ENCODE measurements around the gene CDK8. TPM values are rescaled to one million over a fixed set of nuclear protein-coding genes. Genes with fewer than 3 reads are reported as not detected.
"Not testable (repeated sequence)": the region's sequence is repeated elsewhere in the genome, so short reads cannot be mapped to it uniquely, and the experiment has no call there.

CDK8 gene
- polyA plus RNA-seq, 1 experiment = 18.8 TPM

DNA sequence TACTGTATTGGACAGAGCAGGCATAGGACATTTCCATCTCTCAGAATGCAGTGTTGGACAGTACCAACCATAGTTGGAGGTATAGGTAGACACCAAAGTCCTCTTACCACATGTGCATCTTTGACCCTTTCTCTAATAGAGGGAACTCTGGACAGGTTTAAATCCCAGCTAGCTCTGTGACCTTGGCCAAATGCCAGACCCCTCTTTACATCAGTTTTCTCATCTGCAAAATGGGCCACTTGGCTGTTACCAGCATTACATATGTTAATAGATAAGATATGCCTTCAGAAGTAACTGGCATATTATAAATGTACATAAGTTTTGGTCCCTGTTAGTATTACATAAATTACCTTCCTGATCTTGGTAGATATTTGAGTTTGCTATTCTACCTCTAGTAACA lies 54.3 kb downstream of the CDK8 start:
- CTCF ChIA-PET = interaction anchor here (0.7 kb wide), 1 partner anchor 63 kb away, joined by 3 read pairs; no protein-coding TSS in a partner anchor
- H3K27ac ChIP-seq (ENCODE audit: low read depth, low read length) = no peak overlapping the region
- H3K9me3 ChIP-seq (ENCODE audit: control insufficient read depth, insufficient read depth, low read length) = no peaks in the 10 kb centered on the region; the same call in 1 of the 2 replicates
- H3K27me3 ChIP-seq (ENCODE audit: control insufficient read depth, insufficient read depth, low read length) = no peaks in the 10 kb centered on the region
- POLR2A ChIA-PET = interaction anchor here (0.6 kb wide), 1 partner anchor 1825 kb away, joined by 3 read pairs; no protein-coding TSS in a partner anchor
- no peak overlapping the region for H3K4me3 ChIP-seq (ENCODE audit: low read depth, low read length)
- TF ChIP-seq, protein P1, sequence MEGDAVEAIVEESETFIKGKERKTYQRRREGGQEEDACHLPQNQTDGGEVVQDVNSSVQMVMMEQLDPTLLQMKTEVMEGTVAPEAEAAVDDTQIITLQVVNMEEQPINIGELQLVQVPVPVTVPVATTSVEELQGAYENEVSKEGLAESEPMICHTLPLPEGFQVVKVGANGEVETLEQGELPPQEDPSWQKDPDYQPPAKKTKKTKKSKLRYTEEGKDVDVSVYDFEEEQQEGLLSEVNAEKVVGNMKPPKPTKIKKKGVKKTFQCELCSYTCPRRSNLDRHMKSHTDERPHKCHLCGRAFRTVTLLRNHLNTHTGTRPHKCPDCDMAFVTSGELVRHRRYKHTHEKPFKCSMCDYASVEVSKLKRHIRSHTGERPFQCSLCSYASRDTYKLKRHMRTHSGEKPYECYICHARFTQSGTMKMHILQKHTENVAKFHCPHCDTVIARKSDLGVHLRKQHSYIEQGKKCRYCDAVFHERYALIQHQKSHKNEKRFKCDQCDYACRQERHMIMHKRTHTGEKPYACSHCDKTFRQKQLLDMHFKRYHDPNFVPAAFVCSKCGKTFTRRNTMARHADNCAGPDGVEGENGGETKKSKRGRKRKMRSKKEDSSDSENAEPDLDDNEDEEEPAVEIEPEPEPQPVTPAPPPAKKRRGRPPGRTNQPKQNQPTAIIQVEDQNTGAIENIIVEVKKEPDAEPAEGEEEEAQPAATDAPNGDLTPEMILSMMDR (IDR thresholded peaks at IDR 0.05; ENCODE audit: low read depth, low read length) = no peak
- no peak for DNase-seq (ENCODE audit: low read depth, low spot score)

DNA sequence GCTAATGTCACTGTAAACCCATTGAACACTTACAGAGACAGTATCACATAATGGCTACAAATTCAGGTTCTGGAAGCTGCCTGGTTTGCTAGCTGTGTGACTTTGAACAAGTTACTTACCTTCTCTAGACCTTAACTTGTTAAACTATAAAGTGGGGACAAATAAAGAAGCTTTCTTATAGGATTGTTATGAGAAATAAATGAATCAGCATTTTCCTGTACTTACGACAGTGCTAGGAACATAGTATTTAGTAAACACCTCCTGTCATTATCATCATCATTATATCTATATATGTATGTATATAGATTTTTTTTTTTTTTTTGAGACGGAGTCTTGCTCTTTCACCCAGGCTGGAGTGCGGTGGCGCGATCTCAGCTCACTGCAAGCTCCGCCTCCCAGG lies 54.9 kb downstream of the CDK8 start:
- Histone ChIP-seq H3K27ac (ENCODE audit: low read depth, low read length) (no peak overlapping the region), H3K27me3 (ENCODE audit: control insufficient read depth, insufficient read depth, low read length) (no peaks in the 10 kb centered on the region), H3K9me3 (ENCODE audit: control insufficient read depth, insufficient read depth, low read length) (no peaks in the 10 kb centered on the region; the same call in 1 of the 2 replicates), H3K4me3 (ENCODE audit: low read depth, low read length) (no peak overlapping the region)
- CTCF ChIA-PET = interaction anchor here (0.7 kb wide), 1 partner anchor 62 kb away, joined by 3 read pairs; no protein-coding TSS in a partner anchor
- TF ChIP-seq, protein P1 (IDR thresholded peaks at IDR 0.05; ENCODE audit: low read depth, low read length) = no peak
- no peak for DNase-seq (ENCODE audit: low read depth, low spot score)
- POLR2A ChIA-PET = interaction anchor here (0.6 kb wide), 1 partner anchor 1824 kb away, joined by 3 read pairs; no protein-coding TSS in a partner anchor

DNA sequence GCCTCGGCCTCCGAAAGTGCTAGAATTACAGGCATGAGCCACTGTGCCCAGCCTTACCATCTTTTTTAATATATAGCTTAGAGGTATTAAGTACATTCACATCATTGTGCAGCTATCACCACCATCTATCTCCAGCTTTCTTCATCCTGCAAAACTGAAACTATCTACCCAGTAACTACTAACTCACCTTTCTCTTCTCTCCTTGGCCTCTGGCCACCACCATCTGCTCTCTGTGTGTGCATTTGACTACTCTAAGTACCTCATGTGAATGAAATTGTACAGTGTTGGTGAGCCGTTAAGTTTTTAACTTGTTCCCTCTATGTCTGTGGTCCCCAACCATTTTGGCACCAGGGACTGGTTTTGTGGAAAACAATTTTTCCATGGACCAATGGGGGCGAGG lies 56.1 kb downstream of the CDK8 start:
- Histone ChIP-seq H3K27ac (ENCODE audit: low read depth, low read length) (no peak overlapping the region), H3K9me3 (ENCODE audit: control insufficient read depth, insufficient read depth, low read length) (no peaks in the 10 kb centered on the region; the same call in 1 of the 2 replicates), H3K27me3 (ENCODE audit: control insufficient read depth, insufficient read depth, low read length) (no peaks in the 10 kb centered on the region), H3K4me3 (ENCODE audit: low read depth, low read length) (no peak overlapping the region)
- DNase-seq (ENCODE audit: low read depth, low spot score) = no peak
- POLR2A ChIA-PET = interaction anchor here (0.6 kb wide), 1 partner anchor 374 kb away, joined by 4 read pairs; no protein-coding TSS in a partner anchor
- TF ChIP-seq, protein P1 (IDR thresholded peaks at IDR 0.05; ENCODE audit: low read depth, low read length) = no peak
- CTCF ChIA-PET = interaction anchor here (0.9 kb wide), 1 partner anchor 41 kb away, joined by 3 read pairs; no protein-coding TSS in a partner anchor

DNA sequence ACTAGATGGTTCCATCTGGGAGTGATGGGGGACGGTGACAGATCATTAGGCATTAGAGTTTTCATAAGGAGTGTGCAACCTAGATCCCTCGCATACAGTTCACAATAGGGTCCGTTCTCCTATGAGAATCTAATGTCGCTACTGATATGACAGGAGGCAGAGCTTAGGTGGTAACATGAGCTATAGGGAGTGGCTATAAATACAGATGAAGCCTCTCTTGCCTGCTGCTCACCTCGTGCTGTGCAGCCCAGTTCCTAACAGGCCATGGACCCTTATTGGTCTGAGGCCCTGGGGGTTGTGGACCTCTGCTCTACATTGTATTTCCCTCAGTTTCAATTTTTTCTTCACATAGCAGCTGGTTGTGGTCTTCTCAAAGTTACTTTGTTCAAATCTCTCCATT lies 56.5 kb downstream of the CDK8 start:
- H3K9me3 ChIP-seq (ENCODE audit: control insufficient read depth, insufficient read depth, low read length) = no peaks in the 10 kb centered on the region; the same call in 1 of the 2 replicates
- TF ChIP-seq, protein P1 (IDR thresholded peaks at IDR 0.05; ENCODE audit: low read depth, low read length) = no peak
- POLR2A ChIA-PET = interaction anchor here (0.6 kb wide), 1 partner anchor 373 kb away, joined by 4 read pairs; no protein-coding TSS in a partner anchor
- CTCF ChIA-PET = no interaction called here
- DNase-seq (ENCODE audit: low read depth, low spot score) = no peak
- H3K27ac ChIP-seq (ENCODE audit: low read depth, low read length) = no peak overlapping the region
- no peaks in the 10 kb centered on the region for H3K27me3 ChIP-seq (ENCODE audit: control insufficient read depth, insufficient read depth, low read length)
- no peak overlapping the region for H3K4me3 ChIP-seq (ENCODE audit: low read depth, low read length)

DNA sequence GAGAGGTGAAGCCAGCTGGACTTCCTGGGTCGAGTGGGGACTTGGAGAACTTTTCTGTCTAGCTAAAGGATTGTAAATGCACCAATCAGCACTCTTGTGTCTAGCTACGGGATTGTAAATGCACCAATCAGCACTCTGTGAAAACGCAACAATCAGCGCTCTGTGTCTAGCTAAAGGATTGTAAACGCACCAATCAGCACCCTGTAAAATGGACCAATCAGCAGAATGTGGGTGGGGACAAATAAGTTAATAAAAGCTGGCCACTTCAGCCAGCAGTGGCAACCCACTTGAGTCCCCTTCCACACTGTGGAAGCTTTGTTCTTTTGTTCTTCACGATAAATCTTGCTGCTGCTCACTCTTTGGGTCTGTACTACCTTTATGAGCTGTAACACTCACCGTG lies 58.1 kb downstream of the CDK8 start:
- H3K27ac ChIP-seq (ENCODE audit: low read depth, low read length); POLR2A ChIA-PET; DNase-seq (ENCODE audit: low read depth, low spot score); H3K27me3 ChIP-seq (ENCODE audit: control insufficient read depth, insufficient read depth, low read length); H3K4me3 ChIP-seq (ENCODE audit: low read depth, low read length); H3K9me3 ChIP-seq (ENCODE audit: control insufficient read depth, insufficient read depth, low read length); CTCF ChIA-PET: not testable (repeated sequence)

DNA sequence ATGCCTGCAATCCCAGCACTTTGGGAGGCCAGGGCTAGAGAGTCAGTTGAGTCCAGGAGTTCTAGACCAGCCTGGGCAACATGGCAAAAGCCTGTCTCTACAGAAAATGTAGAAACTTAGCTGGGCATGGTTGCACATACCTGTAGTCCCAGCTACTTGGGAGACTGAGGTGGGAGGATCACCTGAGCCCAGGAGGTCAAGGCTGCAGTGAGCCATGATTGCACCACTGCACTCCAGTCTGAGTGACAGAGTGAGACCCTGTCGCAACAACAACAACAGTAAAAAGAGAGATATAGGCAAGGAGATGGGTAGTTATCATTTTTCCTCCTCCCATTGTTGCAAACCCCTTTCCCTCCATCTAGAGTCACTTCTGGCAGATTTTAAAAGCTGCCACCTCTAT lies 62.2 kb downstream of the CDK8 start:
- H3K9me3 ChIP-seq (ENCODE audit: control insufficient read depth, insufficient read depth, low read length); DNase-seq (ENCODE audit: low read depth, low spot score); H3K27me3 ChIP-seq (ENCODE audit: control insufficient read depth, insufficient read depth, low read length); H3K27ac ChIP-seq (ENCODE audit: low read depth, low read length); H3K4me3 ChIP-seq (ENCODE audit: low read depth, low read length); CTCF ChIA-PET; POLR2A ChIA-PET: not testable (repeated sequence)

All from AG04450 (cell line).